VCaP (cell line): ENCODE data around the gene SYK.

Experiments
- H3K27ac ChIP-seq: fragments of 450-650 bp; 2 replicates; pipeline ENCODE4 v1.5.1; 2017
- TF ChIP-seq, protein P1 (sequence below): fragments of 450-650 bp; conservative IDR thresholded peaks from 2 replicates; pipeline ENCODE4 v1.5.1; 2017; ENCODE audit warnings: mild to moderate bottlenecking, moderate library complexity

SYK gene

GRCh38 chr9:90900130-90900529, 98.5 kb downstream of the SYK start:
- no peak overlapping the region for H3K27ac ChIP-seq
- TF ChIP-seq, protein P1, sequence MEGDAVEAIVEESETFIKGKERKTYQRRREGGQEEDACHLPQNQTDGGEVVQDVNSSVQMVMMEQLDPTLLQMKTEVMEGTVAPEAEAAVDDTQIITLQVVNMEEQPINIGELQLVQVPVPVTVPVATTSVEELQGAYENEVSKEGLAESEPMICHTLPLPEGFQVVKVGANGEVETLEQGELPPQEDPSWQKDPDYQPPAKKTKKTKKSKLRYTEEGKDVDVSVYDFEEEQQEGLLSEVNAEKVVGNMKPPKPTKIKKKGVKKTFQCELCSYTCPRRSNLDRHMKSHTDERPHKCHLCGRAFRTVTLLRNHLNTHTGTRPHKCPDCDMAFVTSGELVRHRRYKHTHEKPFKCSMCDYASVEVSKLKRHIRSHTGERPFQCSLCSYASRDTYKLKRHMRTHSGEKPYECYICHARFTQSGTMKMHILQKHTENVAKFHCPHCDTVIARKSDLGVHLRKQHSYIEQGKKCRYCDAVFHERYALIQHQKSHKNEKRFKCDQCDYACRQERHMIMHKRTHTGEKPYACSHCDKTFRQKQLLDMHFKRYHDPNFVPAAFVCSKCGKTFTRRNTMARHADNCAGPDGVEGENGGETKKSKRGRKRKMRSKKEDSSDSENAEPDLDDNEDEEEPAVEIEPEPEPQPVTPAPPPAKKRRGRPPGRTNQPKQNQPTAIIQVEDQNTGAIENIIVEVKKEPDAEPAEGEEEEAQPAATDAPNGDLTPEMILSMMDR: no peak

GRCh38 chr9:90901933-90902332, 100.3 kb downstream of the SYK start:
- no peak overlapping the region for H3K27ac ChIP-seq
- TF ChIP-seq, protein P1: no peak

GRCh38 chr9:90903766-90904424, 102.3 kb downstream of the SYK start:
- H3K27ac ChIP-seq: no peak overlapping the region
- TF ChIP-seq, protein P1: no peak

DNA sequence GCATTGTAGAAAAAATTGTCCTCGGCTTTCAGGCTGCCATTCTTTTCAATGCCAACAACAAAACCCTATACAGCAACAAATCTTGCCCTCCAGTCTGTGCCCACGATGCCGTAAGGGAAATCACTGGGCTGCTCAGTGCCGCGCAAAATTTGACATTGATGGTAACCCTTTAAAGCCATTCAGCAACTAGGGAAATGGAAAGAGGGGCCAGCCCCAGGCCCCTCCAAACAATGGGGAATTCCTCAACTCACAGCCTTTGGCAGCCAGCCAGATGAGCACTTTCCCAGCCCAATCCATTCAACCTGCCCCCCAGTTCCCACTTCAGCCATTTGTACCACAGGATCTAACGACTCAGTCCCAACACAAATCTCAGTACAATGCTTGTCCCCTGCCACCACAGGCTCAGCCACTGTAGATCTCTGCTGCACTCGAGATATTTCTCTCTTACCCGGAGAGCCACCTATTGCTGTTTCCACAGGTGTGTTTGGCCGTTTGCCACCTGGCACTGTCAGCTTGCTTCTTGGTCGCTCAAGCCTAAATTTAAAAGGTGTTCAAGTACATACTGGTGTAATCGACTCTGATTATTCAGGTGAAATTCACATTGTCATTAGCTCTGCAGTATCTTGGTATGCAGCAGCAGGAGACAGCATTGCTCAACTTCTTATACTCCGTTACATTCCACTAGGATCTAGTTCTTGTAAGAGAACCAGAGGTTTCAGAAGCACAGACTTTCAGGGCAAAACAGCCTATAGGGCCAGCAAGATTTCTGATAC, 103.3 kb downstream of the SYK start:
- TF ChIP-seq, protein P1: no peak
- H3K27ac ChIP-seq: peak overlapping the region; percentile 30

- TF ChIP-seq, protein P1: no peak
- H3K27ac ChIP-seq: peak overlapping the region; percentile 30; the same call in 1 of the 2 replicates
Observed at GRCh38 chr9:90905822-90906221, 104.2 kb downstream of the SYK start.

GRCh38 chr9:90906316-90907055, 104.9 kb downstream of the SYK start:
- no peak overlapping the region for H3K27ac ChIP-seq
- TF ChIP-seq, protein P1: no peak

DNA sequence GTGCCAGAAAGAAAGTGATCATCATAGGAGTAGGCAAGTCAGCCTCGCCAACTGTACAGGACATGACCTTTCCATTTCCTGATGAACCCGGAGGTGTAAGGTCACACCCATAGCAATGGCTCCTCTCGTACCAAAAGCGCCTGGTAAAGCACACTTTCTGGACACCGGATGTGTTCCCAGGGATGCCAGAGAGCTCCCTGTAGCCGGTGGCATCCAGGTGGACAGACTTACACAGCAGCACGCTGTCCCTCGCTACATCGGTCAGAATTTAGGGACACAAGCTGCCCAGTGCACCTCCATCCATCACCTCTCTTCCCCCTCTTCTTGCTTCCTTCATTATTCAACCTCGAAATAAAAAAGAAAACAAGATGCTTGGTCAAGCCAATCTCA, 105.4 kb downstream of the SYK start:
- H3K27ac ChIP-seq: no peak overlapping the region
- TF ChIP-seq, protein P1: no peak
